ENCODE data around the gene LRRC43.
"Not testable (repeated sequence)": the region's sequence is repeated elsewhere in the genome, so short reads cannot be mapped to it uniquely, and the experiment has no call there.

DNA sequence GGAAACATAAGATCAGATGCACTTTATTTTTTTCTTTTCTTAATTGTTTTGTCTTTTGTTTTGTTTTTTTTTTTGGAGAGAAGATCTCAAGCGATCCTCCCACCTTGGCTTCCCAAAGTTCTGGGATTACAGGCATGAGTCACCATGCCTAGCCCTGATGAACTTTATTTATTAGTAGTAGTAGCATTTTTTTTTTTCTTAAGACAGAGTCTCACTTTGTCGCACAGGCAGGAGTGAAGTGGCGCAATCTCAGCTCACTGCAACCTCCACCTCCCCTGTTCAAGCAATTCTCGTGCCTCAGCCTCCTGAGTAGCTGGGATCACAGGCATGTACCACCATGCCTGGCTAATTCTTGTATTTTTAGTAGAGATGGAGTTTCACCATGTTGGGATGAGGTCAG, 6.5 kb upstream of the LRRC43 start:
- TF ChIP-seq YY1 (IDR thresholded peaks at IDR 0.05; ENCODE audit: insufficient read depth, insufficient read length); SUZ12 (IDR thresholded peaks at IDR 0.05; ENCODE audit: extremely low read depth, insufficient read depth, insufficient read length): not testable (repeated sequence)
